Breast epithelium (tissue), 3 donors: ENCODE data around the gene SCN2A.

Source experiments
- POLR2A ChIP-seq: fragments of 450-650 bp; IDR thresholded peaks from one replicate; pipeline ENCODE4 v1.6.1; 2016; ENCODE audit warnings: antibody characterized with exemption, mild to moderate bottlenecking, moderate library complexity
- POLR2AphosphoS5 ChIP-seq, 3 donors: sonication (generic); formaldehyde crosslinking; IDR thresholded peaks; one replicate each; pipeline ENCODE4 v1.6.1; 2017; ENCODE audit warnings: antibody characterized with exemption in 3 of 3
- TF ChIP-seq, protein P1 (sequence below), 3 donors: fragments of 450-650 bp; IDR thresholded peaks; one replicate each; pipeline ENCODE4 v1.5.1; 2016 to 2017; ENCODE audit warnings: antibody characterized with exemption in 3 of 3, mild to moderate bottlenecking in 3 of 3, moderate library complexity in 3 of 3

DNA sequence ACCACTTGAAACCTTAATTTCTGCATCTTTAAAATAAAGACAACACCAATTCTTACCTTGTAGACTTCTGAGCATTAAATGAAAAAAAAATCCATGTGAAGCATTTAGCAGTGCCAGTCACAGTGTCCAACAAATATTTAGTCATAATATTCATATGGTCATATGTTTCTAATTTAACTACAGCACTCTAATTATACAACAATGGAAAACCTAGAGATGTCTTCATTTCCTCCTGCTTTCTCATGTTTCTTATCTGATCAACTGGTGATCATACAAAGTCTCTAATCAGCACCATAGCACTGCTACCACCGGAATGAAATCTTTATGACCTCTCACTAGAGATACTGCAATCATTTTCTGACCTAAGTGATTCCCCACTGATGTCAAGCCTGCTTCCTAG lies 25.1 kb upstream of the SCN2A start:
- TF ChIP-seq POLR2A (no peak), POLR2AphosphoS5 (IDR thresholded peaks at IDR 0.05) (no peak)
- TF ChIP-seq, protein P1, sequence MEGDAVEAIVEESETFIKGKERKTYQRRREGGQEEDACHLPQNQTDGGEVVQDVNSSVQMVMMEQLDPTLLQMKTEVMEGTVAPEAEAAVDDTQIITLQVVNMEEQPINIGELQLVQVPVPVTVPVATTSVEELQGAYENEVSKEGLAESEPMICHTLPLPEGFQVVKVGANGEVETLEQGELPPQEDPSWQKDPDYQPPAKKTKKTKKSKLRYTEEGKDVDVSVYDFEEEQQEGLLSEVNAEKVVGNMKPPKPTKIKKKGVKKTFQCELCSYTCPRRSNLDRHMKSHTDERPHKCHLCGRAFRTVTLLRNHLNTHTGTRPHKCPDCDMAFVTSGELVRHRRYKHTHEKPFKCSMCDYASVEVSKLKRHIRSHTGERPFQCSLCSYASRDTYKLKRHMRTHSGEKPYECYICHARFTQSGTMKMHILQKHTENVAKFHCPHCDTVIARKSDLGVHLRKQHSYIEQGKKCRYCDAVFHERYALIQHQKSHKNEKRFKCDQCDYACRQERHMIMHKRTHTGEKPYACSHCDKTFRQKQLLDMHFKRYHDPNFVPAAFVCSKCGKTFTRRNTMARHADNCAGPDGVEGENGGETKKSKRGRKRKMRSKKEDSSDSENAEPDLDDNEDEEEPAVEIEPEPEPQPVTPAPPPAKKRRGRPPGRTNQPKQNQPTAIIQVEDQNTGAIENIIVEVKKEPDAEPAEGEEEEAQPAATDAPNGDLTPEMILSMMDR (IDR thresholded peaks at IDR 0.05): no peak
